Cardiac atrium fibroblast (primary cell): ENCODE measurements around the gene AVPI1. TPM values are rescaled to one million over a fixed set of nuclear protein-coding genes. Genes with fewer than 3 reads are reported as not detected.

Experiments
- total RNA-seq: library from RNA; depleted of rRNA; stranded (reverse); fragments of >200 nt; gene quantifications from 2 replicates; pipeline ENCODE4 v1.2.3, GENCODE V29; 2015

AVPI1 gene, protein sequence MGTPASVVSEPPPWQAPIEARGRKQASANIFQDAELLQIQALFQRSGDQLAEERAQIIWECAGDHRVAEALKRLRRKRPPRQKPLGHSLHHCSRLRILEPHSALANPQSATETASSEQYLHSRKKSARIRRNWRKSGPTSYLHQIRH
- total RNA-seq = 5.1 and 13.4 TPM in 2 replicates

DNA sequence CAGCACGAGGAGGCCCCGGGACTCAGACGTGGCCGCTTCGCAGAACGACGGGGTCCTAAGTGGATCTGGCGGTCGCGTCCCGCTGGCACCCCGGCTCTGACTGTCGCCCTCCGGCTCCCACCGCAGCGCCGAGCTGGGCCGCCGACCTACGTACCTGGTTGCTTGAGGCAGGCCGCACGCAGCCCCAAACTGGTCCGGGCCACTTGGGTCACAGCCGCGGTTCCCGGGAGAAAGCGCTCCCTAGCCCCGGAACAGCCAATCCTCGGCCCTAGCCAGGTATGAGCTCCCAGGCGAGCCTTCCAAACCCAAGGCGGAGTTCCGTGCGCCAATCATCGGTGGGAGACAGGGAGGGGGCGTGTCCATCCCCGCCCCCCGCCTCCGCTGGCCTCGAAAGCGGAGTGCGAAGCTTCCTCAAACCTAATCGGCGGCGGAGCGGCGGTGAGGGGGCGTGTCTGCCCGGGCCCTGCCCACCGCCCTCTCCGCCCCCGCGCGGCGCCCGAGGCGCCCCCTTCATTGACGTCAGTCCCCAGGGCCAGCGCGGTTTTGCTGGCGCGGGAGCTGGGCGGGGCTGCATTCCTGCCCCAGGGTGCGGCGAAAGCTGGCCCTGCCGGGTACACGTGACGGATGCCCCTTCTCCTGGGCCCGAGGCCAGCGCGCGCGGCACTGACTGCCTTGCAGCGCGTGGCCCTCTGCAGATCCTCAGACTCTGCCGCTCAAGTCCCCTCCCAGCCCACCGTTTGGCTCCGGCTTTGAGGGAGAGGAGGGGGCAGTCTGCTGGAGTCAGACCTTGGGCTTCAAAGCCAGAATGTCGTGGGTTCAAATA lies at the start of gene AVPI1:
Gene AVPI1 (minus strand): TSS at position 280 of the 823 bp plus-strand sequence. CDS start 7,336 bp downstream, outside the sequence.

DNA sequence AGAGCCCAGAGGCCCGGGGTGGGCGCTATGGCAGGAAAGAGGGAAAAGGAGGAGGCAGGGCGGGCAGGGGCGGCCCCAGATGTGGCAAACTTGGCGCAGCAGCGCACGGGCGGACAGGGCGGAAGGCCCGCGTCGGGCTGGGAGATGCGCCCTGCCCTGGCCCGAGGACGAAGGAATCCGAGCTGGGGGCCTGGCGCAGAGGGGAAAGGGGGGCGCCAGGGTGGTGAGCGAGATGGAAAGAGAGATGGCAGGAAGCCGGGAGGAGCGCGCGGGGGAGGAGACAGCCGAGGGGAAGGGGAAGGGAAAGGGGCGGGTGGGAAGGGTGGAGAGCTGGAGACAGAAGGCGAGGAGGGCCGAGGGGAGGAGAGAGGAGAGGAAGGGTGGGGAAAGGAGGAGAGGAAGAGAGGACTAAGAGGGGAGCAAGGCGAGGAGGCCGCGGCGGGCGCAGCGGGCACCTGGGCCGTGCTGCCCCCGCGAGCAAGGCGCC lies 26.3 kb upstream of the AVPI1 start, which contains the start of gene MARVELD1:
Gene MARVELD1 (plus strand): TSS at position 392 of the 487 bp plus-strand sequence. CDS start 147 bp downstream, outside the sequence.

DNA sequence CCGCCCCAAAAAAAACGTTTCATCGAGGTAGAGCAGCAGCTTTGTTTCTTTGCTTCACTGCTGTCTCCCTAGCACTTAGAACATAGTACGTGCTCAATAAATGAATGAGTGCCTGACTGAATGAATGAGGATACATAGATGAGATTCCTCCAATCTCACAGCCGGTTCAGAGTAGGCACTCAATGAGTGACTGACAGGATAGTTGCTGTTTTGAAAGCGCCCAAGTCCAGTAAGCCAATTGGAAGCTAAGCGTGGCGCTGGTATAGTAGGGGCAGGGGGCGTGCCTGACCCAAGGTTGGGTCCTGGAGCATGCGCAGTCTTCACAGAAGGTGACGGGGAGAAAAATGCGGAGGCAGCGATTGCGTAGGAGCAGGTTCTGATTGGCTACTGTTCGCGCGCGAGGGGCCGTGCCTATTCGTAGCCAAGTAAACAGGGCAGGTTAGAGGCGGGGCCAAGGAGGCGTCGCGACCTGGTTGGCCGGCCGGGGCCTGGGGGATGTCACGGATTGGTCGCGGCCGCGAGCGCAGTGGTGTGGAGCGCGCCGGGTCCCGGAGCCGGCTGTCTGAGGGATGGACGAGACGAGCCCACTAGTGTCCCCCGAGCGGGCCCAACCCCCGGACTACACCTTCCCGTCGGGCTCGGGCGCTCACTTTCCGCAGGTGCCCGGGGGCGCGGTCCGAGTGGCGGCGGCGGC lies 46.7 kb downstream of the AVPI1 start, which contains the start of gene PI4K2A:
Gene PI4K2A (plus strand): TSS at position 498 of the 694 bp plus-strand sequence. CDS start 72 bp downstream, at position 570.

DNA sequence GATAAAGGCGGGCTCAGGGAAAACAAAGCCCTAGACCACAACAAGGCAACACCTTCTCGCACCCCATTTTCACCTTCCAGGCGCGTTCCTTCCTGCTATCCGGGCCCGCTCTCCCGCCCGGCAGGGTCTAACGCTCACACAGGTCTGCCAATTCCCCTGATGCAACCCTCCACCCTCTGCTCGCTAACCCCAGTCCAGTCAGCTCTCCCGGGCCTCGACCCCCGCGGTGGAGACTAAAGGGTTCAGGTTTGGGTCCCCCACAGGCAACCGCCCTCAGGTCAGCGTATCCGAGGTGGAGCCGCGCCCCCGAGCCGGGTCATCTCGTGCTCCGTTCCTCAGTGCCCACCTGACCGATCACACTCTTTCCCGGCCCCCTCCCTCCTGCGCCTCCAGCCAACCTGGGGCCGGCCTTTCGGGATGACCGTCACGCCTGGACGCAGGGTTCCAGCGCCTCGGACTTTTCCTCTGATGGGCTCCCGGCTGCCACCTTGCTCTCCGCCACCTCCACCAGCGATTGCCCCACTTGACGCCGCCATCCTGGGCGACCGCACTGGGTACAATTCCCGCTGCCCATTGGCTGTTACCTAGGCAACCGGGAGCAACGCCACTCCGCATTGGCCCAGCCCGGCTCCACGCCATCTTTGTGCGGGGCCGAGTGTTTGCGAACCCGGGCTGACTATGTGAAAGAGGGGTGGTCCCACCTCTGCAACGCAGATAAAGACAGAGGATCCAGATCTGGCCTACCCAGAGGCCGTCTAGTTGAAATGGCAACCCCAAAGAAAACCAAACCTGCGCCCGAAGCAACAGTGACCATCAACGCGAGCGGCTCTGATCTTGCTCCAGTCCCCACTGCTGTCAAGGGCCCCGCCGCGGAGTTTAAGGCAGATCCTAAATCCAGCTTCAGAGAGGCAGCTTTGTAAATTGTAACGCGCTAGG lies 53.8 kb downstream of the AVPI1 start, which contains the start of gene MORN4:
Gene MORN4 (minus strand): TSS at position 552 of the 936 bp plus-strand sequence. CDS start 13,847 bp downstream, outside the sequence.

Other genes with a start within 250 kb of the AVPI1 start
- 26.2 and 33.9 TPM in 2 replicates for gene EXOSC1, start 241.2 kb downstream of the AVPI1 start, total RNA-seq
- gene ZDHHC16, start 241.1 kb downstream of the AVPI1 start, total RNA-seq = 33.8 and 42.6 TPM in 2 replicates
- gene MMS19, start 188.8 kb downstream of the AVPI1 start, total RNA-seq = 85.4 and 88.3 TPM in 2 replicates
- 36.5 and 38.1 TPM in 2 replicates for gene UBTD1, start 188.3 kb downstream of the AVPI1 start, total RNA-seq
- 0.54 TPM in 1 of 2 replicates, not detected in the other for gene ANKRD2, start 114.5 kb downstream of the AVPI1 start, total RNA-seq
- gene HOGA1, start 102.9 kb downstream of the AVPI1 start, total RNA-seq = 0.72 TPM in 1 of 2 replicates, not detected in the other
- gene C10orf62, start 97.5 kb downstream of the AVPI1 start, total RNA-seq = not detected in 2 replicates
- gene MORN4, start 53.7 kb downstream of the AVPI1 start, total RNA-seq = 3.2 and 9.6 TPM in 2 replicates
- gene PI4K2A, start 46.6 kb downstream of the AVPI1 start, total RNA-seq = 18.4 and 25.9 TPM in 2 replicates
- gene MARVELD1, start 26.5 kb upstream of the AVPI1 start, total RNA-seq = 30.7 and 43.3 TPM in 2 replicates
- 8.5 and 14.4 TPM in 2 replicates for gene ZFYVE27, start 49.9 kb upstream of the AVPI1 start, total RNA-seq
- 0.90 and 6.6 TPM in 2 replicates for gene SFRP5, start 84.8 kb upstream of the AVPI1 start, total RNA-seq
- gene GOLGA7B, start 162.6 kb upstream of the AVPI1 start, total RNA-seq = not detected in 2 replicates